Nucleus accumbens (tissue), 56 donors: Measurements from ENCODE around the gene NR3C2.
"Not testable (repeated sequence)": the region's sequence is repeated elsewhere in the genome, so short reads cannot be mapped to it uniquely, and the experiment has no call there.

ENCODE experiments used
- DNase-seq, 56 donors: peaks; one replicate each; lab custom pipeline; 2025; lab: John Stamatoyannopoulos, UW

Gene NR3C2

GRCh38 chr4:148090503-148091476, 351.4 kb downstream of the NR3C2 start:
- no peak for DNase-seq

DNA sequence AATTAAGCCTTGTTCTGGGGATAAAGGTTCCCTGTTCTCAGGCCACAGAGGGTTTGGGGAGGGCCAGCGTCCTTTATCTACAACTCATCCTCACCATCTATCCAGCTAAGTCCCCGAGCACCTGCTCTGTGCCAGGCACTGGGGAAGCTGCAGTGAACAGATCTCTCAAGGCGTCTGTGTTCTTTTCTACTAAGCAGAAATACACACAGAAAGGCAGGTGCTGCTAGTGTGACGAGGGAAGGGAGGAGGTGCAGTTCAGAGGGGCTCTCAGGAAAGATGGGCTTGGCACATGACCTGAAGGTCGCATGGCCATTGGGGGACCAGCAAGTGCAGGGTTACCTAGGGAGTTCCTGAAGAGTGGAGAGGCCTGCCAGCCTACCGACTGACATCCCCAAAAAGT, 352.2 kb downstream of the NR3C2 start:
- DNase-seq, result no peak

DNA sequence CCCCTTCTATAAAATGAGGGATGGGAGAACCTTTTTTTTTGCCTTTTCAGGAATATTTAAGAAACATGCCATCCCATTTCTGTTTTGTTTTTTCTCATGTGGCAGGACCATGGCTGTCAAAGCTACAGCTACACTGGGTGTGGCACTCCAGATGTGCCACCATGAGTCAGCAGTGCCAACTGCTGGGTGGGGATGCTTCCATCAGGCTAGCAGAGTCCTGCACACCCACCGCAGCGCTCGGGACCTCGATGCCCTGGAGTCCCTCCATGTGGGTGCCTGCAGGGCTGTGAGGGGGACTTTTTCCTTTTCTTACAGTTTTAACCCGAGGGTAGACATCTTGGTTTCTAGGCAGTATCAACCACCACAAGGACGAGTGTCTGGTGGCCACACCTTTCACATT, 352.6 kb downstream of the NR3C2 start:
- DNase-seq, result no peak

GRCh38 chr4:148083073-148083472, 359.1 kb downstream of the NR3C2 start:
- DNase-seq, result not testable (repeated sequence)

DNA sequence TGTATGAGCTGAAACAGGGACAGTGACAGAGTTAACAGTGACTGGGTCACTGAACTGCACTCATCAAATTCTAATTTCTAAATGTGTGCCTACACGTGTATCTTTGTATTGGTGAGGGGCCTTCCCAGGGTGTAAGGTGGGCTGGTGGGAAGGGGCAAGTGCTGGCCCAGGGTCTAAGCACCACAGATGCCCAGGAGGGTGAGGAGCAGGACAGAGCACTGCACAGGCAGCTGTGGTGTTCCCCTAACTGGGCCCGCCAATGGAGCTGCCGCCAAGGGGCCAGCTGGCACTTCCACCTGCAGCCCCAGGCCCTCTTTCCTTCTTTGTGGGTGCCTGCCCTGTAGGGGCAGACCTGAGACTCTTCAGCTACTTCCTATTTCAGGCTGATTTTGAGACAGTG, 360.5 kb downstream of the NR3C2 start:
- no peak for DNase-seq

GRCh38 chr4:148081267-148081666, 360.9 kb downstream of the NR3C2 start:
- no peak for DNase-seq

DNA sequence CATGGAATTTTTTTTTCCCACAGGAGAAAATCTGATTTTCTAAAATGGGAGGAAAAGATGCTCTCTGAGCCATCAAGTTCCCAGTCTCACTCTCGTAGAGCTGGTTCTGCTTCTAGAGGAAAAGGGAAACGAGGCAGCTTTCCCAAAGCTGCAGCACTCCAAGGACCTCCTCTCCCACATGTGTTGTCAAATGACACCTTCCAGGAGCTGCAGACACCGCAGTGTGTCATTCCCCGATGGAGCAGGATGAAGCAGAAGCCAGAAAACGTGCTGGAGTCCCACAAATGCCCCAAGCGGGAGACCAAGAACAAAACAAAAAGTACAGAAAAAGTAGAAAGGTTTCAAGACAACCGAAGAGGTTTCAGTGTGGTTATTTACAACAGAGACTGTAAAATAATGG, 362.3 kb downstream of the NR3C2 start:
- DNase-seq, result peak in 1 of 56 donors; percentile 29

GRCh38 chr4:148078061-148078460, 364.2 kb downstream of the NR3C2 start:
- DNase-seq, result no peak

GRCh38 chr4:148077581-148077980, 364.6 kb downstream of the NR3C2 start:
- no peak for DNase-seq

DNA sequence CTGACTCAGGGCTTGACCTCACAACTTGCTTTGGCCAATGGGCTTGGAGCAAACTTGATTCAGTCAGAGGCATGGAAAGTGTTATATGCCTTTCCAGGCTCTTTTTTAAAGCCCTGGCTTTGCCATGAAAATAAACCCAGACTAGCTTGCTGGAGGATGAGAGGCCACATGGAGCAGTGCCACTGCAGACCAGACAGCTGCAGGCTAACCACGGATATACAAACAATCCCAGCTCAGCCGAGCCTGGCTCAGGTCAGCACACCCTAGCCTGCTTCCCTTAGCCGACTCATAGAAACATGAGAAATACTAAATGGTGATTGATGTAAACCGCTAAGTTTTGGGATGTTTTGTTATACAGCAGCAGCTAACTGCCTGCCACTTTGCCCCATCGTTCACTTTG, 365.2 kb downstream of the NR3C2 start:
- DNase-seq, result no peak

GRCh38 chr4:148075438-148075837, 366.8 kb downstream of the NR3C2 start:
- DNase-seq, result no peak

DNA sequence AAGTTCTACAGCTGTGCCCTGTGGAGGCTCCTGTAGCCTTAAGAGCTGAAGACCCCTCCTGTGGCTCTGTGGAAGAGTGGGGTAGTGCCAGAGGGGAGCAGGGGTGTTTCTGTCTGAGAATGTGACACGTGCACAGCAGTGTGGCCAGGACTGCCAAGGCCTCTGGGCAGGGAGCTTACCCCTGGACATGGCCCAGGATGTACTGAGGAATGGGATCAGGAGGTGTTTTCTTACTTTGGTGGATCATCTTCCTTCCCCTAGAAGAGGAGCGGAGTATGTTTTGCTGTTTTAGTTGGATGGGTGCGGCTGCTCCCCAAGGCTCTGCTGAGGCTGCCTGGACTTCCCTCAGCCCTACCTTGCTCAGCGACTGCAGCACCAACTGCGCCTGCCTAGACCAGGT, 367.8 kb downstream of the NR3C2 start:
- no peak for DNase-seq

GRCh38 chr4:148073349-148073748, 368.9 kb downstream of the NR3C2 start:
- no peak for DNase-seq

- no peak for DNase-seq
Measured at GRCh38 chr4:148072789-148073188, 369.4 kb downstream of the NR3C2 start.

DNA sequence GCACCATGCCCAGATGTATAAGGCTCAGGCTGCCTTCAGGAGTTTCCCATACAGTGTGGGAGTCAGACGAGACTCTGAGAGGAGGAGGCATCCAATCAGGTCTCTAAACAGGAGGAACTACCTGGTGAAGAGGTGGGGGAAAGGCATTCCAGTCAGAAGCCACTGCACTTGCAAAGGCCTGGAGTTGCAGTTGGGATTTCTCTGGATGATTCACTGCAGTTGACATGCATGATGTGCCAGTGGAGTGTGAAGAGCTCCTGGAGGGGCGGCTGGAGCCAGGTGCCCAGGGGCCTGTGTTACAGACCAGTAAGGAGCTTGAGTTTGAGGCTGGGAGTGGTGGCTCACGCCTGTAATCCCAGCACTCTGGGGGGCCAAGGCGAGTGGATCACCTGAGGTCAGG, 371.2 kb downstream of the NR3C2 start:
- DNase-seq, result no peak

DNA sequence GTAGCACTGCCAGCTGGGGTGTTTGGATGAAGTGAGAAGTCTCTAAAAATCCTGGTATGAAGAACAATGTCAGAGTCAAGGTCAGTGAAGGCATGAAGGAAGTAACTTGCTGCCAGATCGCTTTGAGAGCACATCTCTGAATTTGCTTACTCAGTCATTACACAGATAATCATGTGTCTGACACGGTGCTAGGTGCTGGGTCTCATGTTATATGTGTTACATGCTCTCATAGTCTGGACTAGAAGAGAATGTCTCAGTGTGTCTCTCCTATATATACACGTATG, 372.4 kb downstream of the NR3C2 start:
- no peak for DNase-seq

DNA sequence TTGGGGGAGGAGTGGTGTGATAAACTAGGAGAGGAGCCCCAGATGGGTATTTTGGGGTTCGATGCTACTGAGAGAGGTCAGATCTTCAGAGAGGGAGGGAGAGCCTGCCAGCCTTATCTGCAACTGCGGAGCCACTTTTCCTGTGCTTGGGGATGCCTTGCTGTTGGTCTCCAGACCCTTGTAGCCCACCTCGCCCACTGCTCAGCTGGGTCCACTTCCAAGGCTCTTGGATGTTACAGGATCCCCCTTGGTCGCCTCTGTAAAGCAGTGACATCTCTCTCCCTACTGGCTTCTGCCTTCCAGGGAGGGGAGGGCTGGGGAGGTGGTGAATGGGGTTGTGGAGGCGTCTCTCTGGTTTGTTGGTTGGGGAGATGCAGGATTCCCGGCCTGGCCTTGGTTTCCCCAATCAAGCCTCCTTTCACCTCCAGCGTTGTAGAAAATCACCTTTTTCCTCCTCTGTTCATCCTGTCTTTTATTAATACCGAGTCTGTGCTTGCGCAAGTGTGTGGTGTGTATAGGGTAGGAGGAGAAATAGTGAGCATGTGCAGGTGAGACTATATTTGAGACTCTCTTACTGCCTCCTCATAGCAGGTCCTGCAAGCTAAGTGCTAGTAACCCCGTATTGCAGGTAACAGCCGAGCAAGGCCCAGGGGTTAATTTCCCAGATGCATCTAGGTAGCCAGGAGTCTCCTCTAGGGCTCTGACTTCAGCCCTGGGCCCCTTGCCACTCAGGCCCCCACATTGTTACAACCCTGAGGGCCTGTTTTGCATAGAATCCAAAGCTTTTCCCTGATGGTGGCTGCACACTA, 372.9 kb downstream of the NR3C2 start:
- DNase-seq, result peak in 13 of 56 donors; percentile 2 to 50 (median 35)

- no peak for DNase-seq
Measured at GRCh38 chr4:148068065-148068911, 373.9 kb downstream of the NR3C2 start.

GRCh38 chr4:148067301-148067916, 374.8 kb downstream of the NR3C2 start:
- no peak for DNase-seq

- DNase-seq, result peak in 31 of 56 donors; percentile 9 to 79 (median 37)
Measured at GRCh38 chr4:148065075-148065474, 377.1 kb downstream of the NR3C2 start.
